Activated naive CD4-positive, alpha-beta T cell (primary cell): Measurements from ENCODE around the gene QRICH1.
A peak's percentile ranks its signal among the peaks of the same experiment; 100 is the strongest.
"Not testable (repeated sequence)": the region's sequence is repeated elsewhere in the genome, so short reads cannot be mapped to it uniquely, and the experiment has no call there.

Experiments
- DNase-seq, 4 experiments: peaks; one replicate each; lab custom pipeline; 2025; lab: John Stamatoyannopoulos, UW

QRICH1 gene

DNA sequence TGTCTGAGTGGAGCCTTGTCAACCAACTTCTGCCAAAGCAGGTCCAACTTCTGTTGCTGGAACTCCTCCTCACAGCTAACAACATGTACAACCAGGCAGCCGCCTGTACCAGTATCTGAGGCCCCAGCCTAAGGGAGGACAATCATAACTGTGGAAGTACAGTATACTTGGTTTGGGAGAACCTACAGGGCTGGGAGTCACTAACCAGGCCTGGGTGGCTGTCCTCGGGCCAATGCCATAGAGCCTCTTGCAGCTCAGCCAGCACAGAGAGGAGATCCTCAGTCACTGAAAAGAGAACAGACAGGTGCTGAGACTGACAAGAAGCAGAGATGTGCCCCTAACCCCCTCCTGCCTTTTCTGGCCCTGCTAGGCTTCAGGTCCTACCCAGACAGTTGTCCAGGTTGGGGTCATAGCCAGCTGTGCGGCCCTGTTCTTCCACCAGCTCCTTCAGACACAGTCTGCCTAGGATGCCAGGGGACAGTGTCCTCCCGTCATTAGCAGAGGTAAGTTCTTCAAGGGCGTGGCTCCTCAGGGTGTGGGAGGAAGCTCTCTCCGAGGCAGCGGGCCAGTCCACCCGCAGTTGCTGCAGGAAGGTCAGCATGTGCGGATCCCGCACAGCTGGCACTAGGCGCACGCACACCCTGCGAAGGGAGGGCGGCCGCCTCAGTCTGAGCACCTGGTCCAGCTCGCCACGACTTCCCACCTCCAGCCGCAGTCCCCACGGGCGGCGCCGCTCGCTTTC lies 76.5 kb downstream of the QRICH1 start:
- DNase-seq: no peak

DNA sequence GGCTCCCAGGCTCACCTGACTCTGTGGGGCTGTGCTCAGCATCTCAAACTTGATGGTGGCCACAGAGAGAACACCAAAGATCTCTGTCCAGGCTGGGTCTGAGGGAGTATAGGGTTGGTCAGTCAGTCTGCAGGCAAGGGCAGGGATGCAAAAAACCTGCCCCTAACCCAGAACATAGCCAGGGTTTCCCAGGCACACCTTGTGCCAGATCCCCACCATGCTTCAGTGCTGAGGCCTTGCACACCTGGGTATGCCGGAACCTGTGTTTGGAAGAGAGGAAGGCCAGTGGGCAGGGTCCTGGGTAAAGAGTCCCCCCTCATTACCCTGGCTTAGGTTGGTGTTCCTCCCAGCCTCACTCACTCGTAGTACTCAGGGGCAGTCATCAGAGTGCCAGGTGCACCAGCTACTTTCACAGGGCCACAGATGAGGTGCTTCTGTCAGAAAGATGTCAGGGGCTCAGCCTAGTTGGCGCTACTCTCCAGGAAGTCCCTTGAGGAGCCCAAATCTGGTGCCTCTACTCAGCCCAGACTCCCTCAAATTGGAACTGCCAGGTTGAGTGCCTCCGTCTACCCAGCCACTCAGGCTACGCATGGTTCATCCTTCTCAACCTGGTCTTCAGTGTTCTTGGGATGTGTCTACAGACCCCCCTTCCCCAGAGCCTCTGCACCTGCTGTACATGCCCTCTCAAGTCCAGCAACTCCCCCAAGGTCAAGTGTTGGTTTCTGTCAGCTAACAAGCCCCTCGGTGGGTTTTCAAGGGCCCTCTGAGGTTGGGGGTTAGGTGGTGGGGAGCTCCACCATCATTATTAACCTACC lies 77.2 kb downstream of the QRICH1 start:
- no peak for DNase-seq

DNA sequence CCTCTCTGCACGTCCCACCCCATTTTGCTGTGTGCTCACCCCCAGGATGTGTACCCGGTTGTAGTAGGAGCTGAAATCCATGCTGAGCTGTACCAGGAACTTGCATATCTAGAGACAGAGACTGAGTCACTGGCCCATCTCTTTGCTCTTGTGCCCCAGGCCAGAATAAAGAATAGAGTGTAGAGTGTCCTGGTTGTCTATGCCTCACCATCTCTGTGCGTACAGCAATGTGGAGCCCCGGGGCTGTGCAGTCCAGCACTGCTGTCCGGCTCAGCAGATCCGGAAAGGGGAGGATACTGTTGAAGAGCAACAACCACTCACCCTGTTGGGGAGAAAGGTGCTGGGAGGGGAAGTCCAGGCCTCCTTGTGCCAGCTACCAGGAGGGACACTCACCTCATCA lies 78.1 kb downstream of the QRICH1 start:
- no peak for DNase-seq

DNA sequence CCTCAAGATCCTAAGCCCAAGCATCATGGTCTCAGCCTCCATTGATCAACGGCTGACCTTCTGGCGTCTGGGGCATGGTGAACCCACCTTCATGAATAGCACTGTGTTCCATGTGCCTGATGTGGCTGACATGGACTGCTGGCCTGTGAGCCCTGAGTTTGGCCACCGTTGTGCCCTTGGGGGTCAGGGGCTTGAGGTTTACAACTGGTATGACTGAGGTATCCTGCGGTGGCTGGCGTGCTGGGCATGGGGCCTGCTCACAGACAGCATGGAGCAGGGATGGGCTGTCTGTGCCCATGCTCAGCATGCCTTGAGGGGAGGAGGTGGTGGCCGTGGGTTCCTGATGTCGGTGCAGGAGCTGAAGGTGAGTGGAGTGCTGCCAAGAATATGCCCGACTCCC lies 78.8 kb downstream of the QRICH1 start:
- DNase-seq: no peak

DNA sequence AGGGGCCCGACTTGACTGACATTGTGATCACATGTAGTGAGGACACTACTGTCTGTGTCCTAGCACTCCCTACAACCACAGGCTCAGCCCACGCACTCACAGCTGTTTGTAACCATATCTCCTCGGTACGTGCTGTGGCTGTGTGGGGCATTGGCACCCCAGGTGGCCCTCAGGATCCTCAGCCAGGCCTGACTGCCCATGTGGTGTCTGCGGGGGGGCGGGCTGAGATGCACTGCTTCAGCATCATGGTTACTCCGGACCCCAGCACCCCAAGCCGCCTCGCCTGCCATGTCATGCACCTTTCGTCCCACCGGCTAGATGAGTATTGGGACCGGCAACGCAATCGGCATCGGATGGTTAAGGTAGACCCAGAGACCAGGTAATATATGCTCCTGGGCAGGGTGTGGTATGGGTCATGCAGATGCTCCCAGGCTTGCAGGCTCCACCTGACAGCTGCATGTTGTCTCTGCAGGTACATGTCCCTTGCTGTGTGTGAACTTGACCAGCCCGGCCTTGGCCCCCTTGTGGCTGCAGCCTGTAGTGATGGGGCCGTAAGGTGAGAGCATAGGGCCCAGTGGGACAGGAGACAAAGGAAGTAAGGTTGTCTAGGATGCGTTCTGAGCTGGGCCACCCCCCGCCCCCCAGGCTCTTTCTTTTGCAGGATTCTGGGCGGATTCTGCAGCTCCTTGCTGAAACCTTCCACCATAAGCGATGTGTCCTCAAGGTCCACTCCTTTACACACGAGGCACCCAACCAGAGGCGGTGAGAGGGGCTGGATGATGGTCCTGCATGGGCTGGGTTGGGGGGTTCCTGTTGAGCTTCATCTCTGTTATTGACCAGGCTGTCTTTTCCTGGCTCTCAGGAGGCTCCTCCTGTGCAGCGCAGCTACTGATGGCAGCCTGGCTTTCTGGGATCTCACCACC lies 79.9 kb downstream of the QRICH1 start:
- DNase-seq: peak in 1 of 4 experiments; percentile 41

DNA sequence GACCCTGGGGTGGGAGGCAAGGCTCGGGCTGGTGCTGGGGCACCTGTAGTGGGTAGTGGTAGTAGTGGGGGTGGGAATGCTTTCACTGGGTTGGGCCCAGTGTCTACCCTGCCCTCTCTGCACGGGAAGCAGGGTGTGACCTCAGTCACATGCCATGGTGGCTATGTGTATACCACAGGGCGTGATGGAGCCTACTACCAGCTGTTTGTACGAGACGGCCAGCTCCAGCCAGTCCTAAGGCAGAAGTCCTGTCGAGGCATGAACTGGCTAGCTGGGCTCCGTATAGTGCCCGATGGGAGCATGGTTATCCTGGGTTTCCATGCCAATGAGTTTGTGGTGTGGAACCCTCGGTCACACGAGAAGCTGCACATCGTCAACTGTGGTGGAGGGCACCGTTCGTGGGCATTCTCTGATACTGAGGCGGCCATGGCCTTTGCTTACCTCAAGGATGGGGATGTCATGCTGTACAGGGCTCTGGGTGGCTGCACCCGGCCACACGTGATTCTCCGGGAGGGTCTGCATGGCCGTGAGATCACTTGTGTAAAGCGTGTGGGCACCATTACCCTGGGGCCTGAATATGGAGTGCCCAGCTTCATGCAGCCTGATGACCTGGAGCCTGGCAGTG lies 80.6 kb downstream of the QRICH1 start:
- DNase-seq: no peak

DNA sequence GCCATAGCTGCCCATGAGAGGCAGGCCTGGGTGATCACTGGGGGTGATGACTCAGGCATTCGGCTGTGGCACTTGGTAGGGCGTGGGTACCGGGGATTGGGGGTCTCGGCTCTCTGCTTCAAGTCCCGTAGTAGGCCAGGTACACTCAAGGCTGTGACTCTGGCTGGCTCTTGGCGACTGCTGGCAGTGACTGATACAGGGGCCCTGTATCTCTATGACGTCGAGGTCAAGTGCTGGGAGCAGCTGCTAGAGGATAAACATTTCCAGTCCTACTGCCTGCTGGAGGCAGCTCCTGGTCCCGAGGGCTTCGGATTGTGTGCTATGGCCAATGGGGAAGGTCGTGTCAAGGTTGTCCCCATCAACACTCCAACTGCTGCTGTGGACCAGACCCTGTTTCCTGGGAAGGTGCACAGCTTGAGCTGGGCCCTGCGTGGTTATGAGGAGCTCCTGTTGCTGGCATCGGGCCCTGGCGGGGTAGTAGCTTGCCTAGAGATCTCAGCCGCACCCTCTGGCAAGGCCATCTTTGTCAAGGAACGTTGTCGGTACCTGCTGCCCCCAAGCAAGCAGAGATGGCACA lies 81.3 kb downstream of the QRICH1 start:
- DNase-seq: no peak

DNA sequence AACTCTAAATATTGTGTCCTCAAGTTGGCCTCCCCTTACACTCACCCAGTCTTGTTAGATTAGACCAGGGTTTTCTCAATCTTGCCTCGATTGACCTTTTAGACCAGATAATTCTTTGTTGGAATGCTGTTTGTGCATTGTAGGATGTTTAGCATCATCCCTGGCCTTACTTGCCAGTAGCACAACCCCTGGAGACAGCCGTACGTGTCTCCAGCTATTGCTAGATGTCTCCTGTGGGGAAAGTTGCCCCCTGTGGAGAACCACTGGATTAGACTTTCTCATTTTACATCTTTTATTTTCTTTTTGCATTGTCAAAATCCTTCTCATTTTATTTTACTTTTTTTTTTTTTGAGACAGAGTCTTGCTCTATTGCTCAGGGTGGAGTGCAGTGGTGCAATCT lies 84.5 kb downstream of the QRICH1 start:
- no peak for DNase-seq

DNA sequence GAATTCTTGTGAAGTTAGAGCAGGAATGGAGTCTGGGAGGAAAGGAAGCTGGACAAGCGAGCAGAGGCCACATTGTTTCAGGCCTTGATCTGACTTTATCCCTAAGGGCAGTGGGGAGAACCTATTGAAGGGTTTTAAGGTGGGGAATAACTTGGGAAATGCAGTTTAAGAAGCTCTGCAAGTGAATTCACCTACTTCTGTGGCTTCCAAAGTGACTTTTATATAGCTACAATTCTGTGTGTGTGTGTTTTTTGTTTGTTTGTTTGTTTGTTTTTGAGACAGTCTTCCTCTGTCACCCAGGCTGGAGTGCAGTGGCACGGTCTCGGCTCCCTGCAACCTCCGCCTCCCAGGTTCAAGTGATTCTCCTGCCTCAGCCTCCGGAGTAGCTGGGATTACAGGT lies 85.2 kb downstream of the QRICH1 start:
- DNase-seq: not testable (repeated sequence)

DNA sequence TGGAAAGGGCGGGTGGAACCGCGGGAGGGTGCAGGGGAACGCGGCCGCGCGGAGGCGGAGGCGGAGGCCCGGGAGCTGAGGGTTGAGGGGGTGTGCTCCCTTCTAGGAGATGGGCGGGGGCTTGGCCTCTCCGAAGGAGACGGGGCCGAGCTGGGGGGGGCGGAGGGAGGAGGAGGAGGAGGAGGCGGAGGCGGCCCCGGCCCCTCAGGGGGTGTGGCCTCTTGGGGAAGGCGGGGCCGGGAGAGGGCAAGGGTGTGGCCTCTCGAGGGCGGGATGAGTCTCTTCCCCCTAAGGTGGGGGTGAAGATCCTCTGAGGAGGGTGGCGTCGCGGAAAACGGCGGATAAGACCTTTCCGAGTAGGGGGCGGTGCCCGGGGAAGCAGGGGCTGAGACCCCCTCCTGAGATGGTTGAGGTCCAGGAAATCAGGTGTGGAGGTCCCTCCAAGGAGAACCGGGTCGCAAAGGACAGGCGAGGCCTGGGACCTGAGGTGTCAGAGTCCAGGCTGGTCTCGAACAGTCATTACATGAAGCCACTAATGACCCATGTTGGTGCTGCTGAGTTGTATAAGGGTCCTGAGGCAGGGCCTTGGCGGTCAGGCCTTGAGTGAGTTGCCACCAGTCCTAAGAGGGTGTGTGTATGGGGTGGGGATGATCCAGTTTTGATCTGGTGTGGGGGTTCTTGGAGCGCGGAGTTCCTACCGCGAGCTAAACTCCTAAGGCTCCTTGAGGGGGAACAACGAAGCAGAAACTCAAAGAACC lies 85.9 kb downstream of the QRICH1 start:
- peak; percentile 57 to 83 (median 69) for DNase-seq

DNA sequence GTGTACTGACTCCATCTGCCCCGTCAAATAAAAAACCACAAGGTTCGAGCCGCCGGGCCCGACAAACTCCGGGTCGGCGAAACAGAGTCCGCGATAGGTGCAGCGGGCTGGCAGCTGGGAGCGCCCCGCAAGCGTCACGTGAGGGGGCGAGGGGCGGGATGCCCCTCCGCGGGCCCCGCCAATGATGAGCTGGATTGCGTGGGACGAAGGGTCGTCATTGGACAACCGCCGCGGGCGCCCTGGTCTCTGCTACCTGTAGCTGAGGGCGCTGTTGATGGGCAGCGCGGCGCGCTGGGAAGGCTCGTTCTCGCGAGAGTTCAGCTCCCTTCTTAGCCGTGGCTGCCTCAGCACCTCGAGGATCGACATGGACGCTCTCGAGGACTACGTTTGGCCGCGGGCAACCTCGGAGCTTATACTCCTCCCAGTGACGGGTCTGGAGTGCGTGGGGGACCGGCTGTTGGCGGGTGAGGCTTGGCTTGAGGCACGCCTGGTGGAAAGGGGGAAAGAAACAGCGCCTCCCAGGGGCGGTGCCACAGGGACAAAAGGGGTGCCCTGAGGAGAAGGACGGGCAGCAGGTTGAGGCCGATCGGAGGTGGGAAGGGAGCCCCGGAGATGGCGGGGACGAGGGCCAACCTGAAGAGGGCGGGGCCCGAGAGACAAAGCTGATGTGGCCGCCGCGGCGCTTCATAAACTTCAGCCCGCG lies 86.7 kb downstream of the QRICH1 start, which contains the start of gene WDR6:
TSS of gene WDR6 (plus strand) at position 324 of the 703 bp plus-strand sequence. CDS start at position 365, 41 bp downstream.
- DNase-seq: peak; percentile 84 to 96 (median 92)

DNA sequence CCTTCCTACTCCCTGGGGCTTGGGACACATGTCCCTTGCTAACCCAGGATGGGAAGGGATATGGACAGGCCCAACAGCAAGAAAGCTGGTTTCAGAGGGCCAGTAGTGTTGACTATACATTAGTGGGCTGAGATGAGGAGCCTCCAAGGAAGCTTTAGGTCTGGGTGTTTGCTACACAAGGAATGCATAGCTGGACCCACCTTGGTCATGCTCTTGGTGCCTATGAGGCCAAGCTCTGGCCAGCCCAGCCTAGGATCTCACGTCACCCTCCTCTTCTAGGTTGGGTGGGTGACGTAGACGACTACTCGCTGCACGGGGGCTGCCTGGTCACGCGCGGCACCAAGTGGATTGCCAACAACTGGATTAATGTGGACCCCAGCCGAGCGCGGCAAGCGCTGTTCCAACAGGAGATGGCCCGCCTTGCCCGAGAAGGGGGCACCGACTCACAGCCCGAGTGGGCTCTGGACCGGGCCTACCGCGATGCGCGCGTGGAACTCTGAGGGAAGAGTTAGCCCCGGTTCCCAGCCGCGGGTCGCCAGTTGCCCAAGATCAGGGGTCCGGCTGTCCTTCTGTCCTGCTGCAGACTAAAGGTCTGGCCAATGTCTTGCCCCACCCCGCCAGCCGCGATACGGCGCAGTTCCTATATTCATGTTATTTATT lies 87.3 kb downstream of the QRICH1 start:
- DNase-seq: no peak

DNA sequence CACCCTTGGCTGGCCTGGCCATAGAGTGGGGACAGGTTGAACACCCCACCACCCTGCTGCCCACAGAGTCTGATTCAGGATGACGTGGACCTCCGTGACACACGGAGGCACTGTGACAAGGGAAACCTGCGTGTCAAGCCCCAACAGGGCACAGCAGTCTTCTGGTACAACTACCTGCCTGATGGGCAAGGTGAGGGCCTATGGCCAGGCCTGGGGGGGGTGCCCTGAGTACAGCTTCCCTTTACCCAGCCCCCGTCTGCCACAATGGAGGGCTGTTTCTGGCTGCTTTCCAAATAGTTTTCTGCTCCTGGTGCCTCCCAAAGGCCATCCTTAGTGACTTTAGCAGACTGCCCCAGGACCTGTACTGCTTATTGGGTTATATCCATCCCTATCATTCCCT lies 87.9 kb downstream of the QRICH1 start:
- DNase-seq: no peak

DNA sequence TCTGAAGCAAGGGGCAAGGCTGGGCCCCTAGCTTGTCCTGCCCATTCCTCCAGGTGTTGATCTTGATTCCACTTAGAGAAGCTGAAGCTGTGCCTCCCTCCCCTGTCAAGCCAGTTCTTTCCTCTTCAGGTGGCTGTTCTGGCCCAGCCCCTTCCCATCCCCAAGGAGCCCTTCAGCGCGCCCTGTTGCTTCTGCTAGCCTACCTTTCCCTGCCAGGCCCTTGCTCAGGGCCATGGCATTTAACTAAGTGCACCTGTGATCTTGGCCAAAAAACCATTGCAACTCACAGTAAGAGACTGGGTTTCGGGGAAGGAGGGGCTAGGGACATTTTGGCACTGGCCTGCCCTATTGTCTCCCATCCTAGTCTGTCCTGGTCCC lies 88.6 kb downstream of the QRICH1 start:
- DNase-seq: no peak

DNA sequence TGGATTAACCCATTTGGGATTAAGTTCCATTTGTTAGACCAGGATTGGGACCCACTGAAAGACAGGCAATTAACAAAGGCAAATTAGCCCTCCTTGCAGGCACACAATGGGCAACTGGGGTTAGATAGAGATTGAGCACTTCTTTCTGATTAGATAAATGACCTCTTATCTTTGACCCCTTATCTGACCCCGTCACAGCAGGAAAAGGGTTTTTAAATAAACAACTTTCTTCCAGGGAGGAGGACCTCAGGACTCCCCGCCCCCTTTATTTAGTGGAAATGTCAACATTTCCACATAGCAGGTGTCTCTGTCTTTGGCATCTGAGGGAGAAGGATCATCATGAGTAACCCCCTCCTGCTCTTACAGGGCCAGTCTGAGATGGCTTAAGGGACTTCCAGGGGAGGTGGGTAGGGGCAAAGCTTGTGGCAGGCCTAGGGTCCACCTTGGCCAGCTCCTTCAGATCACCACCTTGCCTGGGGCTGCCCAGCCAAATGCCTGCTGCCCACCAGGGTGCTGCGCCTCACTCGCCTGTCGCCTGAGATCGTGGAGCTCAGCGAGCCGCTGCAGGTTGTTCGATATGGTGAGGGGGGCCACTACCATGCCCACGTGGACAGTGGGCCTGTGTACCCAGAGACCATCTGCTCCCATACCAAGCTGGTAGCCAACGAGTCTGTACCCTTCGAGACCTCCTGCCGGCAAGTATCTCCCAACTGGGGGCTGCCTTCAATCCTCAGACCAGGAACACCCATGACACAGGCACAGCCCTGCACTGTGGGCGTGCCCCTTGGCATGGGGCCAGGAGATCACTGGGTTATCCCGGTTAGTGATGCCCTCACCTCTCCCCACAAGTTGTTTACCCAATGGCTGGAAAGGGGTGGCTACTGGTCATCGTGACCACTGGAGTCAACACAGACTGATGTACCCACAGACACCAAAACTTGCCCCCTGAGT lies 89.2 kb downstream of the QRICH1 start:
- DNase-seq: no peak

DNA sequence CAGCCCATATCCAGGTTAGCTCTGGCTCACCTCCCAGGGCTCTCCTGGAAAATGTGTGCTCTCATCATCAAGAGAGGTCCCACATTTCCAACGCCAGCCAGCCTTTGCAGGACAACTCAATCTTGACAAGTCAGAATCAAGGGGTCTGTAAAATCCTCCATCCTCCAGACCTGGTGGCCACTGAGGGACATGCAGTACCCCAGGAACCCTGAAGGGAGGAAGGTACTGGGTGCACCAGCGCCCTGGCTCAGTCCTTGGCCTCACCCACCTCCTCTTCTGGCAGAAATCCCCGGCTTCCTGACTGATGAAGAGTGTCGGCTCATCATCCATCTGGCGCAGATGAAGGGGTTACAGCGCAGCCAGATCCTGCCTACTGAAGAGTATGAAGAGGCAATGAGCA lies 92.7 kb downstream of the QRICH1 start:
- no peak for DNase-seq

DNA sequence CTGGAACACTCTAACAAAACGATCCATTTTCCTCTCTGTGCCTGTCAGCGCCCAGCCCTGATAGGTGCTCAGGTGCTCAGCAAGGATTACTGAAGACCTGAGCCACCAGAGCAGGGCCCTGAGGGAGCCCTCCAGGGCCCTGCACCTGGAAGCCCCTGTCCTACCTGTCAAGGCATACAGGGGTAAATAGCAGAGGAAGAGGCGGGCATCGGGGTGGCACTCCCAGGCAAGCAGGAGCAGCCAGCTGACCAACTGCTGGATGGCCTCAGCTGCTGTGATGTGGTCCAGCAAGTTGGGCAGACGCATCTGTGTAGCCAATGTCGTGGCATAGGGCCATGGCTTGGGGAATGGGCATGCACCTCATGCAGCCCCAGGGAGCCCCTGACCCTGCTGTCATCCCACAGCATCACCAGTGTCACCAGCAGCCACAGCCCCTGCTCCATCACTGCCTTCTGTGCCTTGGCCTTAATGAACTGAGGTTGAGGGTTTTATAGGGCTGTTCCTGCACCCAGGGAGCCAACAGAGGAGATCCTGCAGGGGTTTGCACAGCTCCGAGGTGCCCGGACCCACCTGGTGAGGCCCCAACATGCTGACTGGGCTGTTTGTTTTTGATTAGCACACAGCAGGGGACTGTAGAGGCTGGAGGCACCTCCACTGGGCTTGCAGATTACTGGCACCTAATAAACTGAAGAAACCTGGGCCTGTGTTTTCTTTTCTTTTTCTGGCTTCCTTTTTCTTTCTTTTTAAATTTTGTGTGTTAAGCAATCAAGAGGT lies 94.6 kb downstream of the QRICH1 start:
- no peak for DNase-seq
